Neural crest cell (in vitro differentiated cells): ENCODE measurements around the gene KCNH6. TPM values are rescaled to one million over a fixed set of nuclear protein-coding genes. Genes with fewer than 3 reads are reported as not detected.
A peak's percentile ranks its signal among the peaks of the same experiment; 100 is the strongest.

Experiments
- DNase-seq: peaks from one replicate; pipeline ENCODE4 v3.0.0; 2021; ENCODE audit warnings: low read depth, mixed read lengths, low spot score
- H3K27ac Mint-ChIP-seq: one replicate; pipeline ENCODE4 v1.8.0; 2021; ENCODE audit warnings: mild to moderate bottlenecking, mixed read lengths; ENCODE audit not compliant: unreplicated experiment
- H3K27me3 Mint-ChIP-seq: 2 replicates; pipeline ENCODE4 v1.8.0; 2021; ENCODE audit warnings: low read depth, mild to moderate bottlenecking, mixed read lengths
- H3K36me3 Mint-ChIP-seq: 2 replicates; pipeline ENCODE4 v1.8.0; 2021; ENCODE audit warnings: low read depth, mild to moderate bottlenecking, mixed read lengths
- H3K4me1 Mint-ChIP-seq: 2 replicates; pipeline ENCODE4 v1.8.0; 2021; ENCODE audit warnings: mixed read lengths
- H3K4me3 Mint-ChIP-seq: one replicate; pipeline ENCODE4 v1.8.0; 2021; ENCODE audit warnings: mild to moderate bottlenecking, mixed read lengths
- H3K9me3 Mint-ChIP-seq: 2 replicates; pipeline ENCODE4 v1.8.0; 2021; ENCODE audit warnings: mixed read lengths
- total RNA-seq: library from RNA; stranded (reverse); gene quantifications from 2 replicates; pipeline ENCODE4 v1.2.1, GENCODE V29; 2021
- TF ChIP-seq, protein P1 (sequence below): fragments of 200-600 bp; sonication (generic); conservative IDR thresholded peaks from 2 replicates; pipeline ENCODE4 v1.5.0; 2021; ENCODE audit warnings: antibody characterized with exemption, mild to moderate bottlenecking

The KCNH6 gene
- total RNA-seq, 1 donor from 2014 or later: 0.12 TPM

GRCh38 chr17:63538693-63539595 is 15.8 kb downstream of the KCNH6 start:
- H3K27me3 Mint-ChIP-seq: peaks cover 6% of the 10 kb centered on the region
- DNase-seq: no peak
- no peaks in the 10 kb centered on the region for H3K9me3 Mint-ChIP-seq
- no peak overlapping the region for H3K4me3 Mint-ChIP-seq
- no peaks in the 10 kb centered on the region for H3K36me3 Mint-ChIP-seq
- TF ChIP-seq, protein P1, sequence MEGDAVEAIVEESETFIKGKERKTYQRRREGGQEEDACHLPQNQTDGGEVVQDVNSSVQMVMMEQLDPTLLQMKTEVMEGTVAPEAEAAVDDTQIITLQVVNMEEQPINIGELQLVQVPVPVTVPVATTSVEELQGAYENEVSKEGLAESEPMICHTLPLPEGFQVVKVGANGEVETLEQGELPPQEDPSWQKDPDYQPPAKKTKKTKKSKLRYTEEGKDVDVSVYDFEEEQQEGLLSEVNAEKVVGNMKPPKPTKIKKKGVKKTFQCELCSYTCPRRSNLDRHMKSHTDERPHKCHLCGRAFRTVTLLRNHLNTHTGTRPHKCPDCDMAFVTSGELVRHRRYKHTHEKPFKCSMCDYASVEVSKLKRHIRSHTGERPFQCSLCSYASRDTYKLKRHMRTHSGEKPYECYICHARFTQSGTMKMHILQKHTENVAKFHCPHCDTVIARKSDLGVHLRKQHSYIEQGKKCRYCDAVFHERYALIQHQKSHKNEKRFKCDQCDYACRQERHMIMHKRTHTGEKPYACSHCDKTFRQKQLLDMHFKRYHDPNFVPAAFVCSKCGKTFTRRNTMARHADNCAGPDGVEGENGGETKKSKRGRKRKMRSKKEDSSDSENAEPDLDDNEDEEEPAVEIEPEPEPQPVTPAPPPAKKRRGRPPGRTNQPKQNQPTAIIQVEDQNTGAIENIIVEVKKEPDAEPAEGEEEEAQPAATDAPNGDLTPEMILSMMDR: no peak
- H3K4me1 Mint-ChIP-seq: no peaks in the 10 kb centered on the region
- peak overlapping the region; percentile 21 for H3K27ac Mint-ChIP-seq

DNA sequence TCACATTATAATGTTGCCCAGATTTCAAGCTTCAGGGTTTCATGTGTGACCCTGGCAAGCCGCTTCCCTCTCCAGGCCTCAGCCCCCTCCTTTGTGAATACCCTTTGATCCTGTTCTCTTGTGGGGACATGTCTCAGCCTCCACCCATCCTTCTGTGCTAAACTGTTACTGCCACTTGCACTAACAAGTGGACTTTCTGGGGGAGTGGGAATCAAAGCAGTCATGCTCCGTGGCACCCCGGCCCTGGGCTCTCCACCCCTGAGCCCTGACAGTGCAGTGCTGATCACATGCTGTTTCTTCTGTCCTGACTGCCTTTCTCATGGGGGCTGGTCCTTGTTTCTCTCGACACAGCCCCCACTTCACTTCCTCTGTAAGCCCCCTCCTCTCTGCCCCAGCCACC is 17.4 kb downstream of the KCNH6 start:
- DNase-seq: no peak
- Mint-ChIP-seq H3K9me3 (no peaks in the 10 kb centered on the region), H3K27ac (peak overlapping the region; percentile 20)

DNA sequence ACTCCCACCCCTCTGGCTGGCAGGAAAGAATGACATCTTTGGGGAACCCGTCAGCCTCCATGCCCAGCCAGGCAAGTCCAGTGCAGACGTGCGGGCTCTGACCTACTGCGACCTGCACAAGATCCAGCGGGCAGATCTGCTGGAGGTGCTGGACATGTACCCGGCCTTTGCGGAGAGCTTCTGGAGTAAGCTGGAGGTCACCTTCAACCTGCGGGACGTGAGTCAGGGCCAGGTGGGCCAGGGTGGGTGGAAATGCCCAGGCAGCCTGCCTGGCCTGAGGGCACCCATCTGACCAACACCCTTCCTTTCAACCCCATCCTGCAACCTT is 19.0 kb downstream of the KCNH6 start:
- Mint-ChIP-seq H3K27ac (no peak overlapping the region), H3K4me3 (no peak overlapping the region), H3K9me3 (no peaks in the 10 kb centered on the region), H3K4me1 (no peaks in the 10 kb centered on the region), H3K36me3 (no peaks in the 10 kb centered on the region), H3K27me3 (peaks cover 6% of the 10 kb centered on the region)
- TF ChIP-seq, protein P1: no peak
- DNase-seq: no peak

More for the DNA sequence above, 17.4 kb downstream of the KCNH6 start:
- Mint-ChIP-seq H3K27me3 (peaks cover 6% of the 10 kb centered on the region), H3K4me1 (no peaks in the 10 kb centered on the region), H3K36me3 (no peaks in the 10 kb centered on the region), H3K4me3 (no peak overlapping the region)
- TF ChIP-seq, protein P1: no peak

DNA sequence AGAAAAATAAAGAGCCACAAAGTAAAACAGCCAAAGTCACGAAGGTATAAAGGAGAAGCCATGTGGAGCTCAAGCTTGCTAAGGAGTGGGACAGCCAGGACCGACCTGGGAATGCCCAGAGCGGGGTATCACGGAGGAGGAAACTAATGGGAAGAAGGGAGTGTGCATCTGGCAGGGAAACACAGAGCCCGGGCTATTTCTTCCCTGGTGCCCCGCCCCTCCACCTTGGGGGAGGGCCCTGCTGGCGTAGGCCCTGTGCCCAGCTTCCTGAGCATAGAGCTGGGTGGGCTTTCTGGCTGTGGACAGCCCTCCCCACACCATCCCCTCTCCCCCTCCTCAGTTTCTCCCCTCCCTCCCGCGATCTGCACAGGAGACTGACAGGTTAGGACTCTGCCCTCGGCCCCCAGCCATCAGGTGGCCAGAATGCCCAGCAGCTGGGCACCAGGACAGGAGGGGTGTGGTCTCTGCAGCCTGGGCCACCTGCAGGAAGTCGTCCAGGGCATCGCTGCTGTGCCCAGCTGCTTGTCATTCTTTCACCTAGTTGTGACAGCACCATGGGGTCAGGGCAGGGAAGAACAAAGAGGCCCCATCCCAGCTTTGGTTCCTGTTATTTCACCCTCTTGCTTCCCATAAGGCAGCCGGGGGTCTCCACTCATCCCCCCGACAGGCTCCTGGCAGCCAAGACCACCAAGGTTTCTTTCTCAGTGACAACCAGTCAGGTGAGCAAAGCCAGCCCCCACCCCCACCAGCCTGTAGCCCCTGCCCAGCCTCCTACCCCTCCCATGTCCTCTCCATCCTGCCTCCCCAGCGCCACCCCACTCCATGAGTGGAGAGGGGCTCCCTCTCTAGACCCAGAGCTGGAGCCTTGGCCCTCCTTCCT is 20.0 kb downstream of the KCNH6 start:
- Mint-ChIP-seq H3K4me1 (no peaks in the 10 kb centered on the region), H3K27ac (peak overlapping the region; percentile 57), H3K36me3 (no peaks in the 10 kb centered on the region), H3K27me3 (peaks cover 6% of the 10 kb centered on the region), H3K4me3 (no peak overlapping the region), H3K9me3 (no peaks in the 10 kb centered on the region)
- TF ChIP-seq, protein P1: no peak
- DNase-seq: no peak

- H3K4me1 Mint-ChIP-seq: no peaks in the 10 kb centered on the region
- DNase-seq: no peak
Observed at GRCh38 chr17:63543822-63544420, 20.8 kb downstream of the KCNH6 start.

More at GRCh38 chr17:63543822-63544420, 20.8 kb downstream of the KCNH6 start:
- Mint-ChIP-seq H3K4me3 (no peak overlapping the region), H3K9me3 (no peaks in the 10 kb centered on the region), H3K36me3 (no peaks in the 10 kb centered on the region), H3K27me3 (peaks cover 6% of the 10 kb centered on the region), H3K27ac (no peak overlapping the region)
- TF ChIP-seq, protein P1: no peak
